Fibroblast of skin of right quadriceps (primary cell): ENCODE measurements around the gene ATP7A.
"Not testable (repeated sequence)": the region's sequence is repeated elsewhere in the genome, so short reads cannot be mapped to it uniquely, and the experiment has no call there.

Source experiments
- DNase-seq: peaks from one replicate; pipeline ENCODE4 v3.0.0-alpha.2; 2013

ATP7A gene

DNA sequence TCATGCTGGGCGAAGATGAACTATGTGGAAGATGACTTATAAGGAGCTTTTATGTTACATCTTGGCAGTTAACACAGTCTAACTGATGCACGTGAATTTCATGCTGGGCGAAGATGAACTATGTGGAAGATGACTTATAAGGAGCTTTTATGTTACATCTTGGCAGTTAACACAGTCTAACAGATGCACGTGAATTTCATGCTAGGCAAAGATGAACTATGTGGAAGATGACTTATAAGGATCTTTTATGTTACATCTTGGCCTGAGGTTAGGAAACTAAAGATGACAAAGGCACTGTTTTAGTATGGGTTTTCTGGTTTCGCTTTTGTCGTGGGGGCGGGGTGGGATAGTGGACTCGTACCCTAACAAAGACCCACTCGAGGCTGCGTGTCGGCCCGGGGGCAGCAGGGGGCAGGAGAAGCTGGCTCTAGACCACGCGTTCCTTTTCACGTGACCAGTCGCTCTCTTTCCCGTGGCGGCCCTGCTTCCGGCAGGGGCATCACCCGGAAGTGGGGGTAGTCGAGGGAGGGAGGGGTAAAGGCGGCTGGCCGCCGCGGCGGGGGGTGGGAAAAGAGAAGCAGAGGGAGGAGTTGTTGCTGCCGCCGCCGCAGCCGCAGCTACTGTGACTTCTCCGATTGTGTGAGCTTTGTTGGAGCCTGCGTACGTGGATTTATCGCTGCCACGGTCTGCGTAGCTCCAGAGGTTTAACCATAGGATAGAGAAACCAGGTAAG lies at the start of gene ATP7A:
TSS of gene ATP7A (plus strand) at position 586 of the 733 bp plus-strand sequence. CDS start 60,949 bp downstream, outside the sequence.
- peak; percentile 89 for DNase-seq

DNA sequence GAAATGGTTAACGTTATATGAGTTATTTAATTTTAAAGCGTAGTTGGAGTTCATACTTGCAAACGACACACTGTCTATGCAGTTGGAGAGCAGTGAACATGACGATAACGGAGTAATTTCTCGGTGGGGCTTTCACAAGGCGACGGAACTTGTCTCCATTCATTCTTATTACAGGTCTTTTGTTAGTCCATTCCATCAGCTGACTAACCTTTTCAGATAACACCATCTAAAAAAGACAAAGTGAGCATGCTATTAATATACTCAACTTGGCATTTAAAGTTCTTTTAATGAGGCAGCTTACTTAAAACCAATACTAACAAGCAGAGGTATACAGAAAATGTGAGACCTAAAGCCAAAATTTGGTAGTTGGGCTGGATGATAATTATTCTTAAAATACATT lies 35.1 kb upstream of the ATP7A start:
- no peak for DNase-seq

GRCh38 chrX:77881418-77881817 lies 29.1 kb upstream of the ATP7A start:
- DNase-seq = not testable (repeated sequence)

DNA sequence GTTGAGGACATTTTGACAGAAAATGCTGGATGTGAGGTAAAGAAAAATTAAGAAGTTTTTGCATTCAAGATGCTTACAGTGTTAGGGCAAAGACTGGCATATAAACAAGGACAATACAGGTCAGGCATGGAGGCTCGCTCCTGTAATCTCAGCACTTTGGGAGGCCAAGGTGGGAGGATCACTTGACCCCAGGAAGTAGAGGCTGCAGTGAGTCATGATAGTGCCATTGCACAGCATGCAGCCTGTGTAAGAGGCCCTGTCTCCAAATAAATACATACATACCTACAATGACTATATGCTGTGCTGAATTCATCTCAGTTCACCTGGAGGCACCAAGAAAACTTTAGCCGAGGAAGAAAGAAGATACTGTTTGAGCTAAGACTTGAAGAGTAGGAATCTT lies 17.6 kb upstream of the ATP7A start:
- DNase-seq = no peak

GRCh38 chrX:77893713-77894112 lies 16.8 kb upstream of the ATP7A start:
- no peak for DNase-seq

DNA sequence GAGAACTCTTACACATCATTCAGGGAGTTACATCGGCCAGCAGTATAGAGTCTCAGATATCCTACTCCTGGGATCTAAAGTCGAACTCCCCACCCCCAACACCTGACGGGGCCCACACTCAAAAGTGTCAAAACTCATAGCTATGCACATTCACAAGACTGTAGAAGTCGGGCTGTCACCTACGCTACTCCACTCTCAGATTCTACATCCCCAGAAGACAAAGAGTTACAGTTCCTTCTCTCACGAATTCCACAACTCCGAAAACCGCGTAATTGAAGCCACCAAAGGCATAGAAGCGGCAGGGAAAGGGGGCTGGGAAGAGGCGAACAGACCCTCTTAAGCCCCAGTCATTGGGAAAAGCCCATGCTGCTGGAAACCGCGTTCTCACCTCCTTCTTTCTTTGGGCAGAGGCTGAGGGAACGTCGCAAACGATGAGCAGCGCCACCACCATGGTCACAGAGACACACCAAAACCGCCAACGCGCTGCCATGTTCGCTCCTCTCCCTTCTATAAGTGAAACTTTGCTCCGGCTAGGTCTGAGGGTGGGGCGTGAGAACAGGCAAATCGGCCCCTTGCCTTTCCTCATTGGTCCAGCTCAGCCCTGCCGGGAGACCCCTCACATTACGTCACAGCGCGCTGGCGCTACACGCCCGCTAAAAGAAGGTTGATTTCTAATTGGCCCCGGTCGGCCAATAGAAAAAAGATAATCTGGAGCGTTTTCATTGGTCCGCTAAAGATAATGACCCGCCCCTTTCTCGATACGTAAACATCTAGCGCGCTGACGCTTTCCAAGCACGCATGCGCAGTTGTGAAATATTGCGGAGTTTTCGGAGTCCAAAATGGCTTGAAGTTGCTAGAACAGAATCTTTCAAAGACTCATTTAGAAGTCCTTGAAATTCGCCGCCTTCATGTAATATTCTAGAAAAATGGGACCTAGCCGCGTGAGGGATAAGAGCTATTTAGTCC lies 15.3 kb upstream of the ATP7A start, which contains the start of gene MAGT1:
TSS of gene MAGT1 (minus strand) at position 515 of the 966 bp plus-strand sequence. CDS start at position 490, 25 bp downstream.
- peak; percentile 97 for DNase-seq

- DNase-seq = peak; percentile 97
Measured at GRCh38 chrX:77899081-77899828, 11.2 kb upstream of the ATP7A start, which contains the start of gene COX7B. Gene COX7B, plus strand, starts transcription at chrX:77899468. Its CDS starts 86 bp downstream, at chrX:77899554.

DNA sequence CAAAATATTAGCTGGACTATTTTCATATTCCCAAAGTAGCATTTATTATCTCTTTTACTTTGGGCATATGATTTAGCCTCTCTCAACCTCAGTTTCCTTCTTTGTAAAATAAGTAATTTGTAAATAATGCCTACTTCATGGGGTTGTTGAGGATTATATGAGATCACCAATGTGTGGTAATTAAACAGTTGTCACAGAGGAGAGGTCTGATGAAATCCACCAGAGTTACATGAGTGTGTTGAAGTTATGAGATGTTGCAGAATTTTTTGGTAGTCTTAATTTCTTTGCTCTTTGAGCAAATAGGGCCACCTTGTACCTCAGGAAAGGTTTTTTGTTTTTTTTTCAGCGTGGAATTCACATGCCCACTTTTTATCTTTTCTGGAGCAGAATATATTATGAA lies 9.8 kb upstream of the ATP7A start:
- DNase-seq = no peak

DNA sequence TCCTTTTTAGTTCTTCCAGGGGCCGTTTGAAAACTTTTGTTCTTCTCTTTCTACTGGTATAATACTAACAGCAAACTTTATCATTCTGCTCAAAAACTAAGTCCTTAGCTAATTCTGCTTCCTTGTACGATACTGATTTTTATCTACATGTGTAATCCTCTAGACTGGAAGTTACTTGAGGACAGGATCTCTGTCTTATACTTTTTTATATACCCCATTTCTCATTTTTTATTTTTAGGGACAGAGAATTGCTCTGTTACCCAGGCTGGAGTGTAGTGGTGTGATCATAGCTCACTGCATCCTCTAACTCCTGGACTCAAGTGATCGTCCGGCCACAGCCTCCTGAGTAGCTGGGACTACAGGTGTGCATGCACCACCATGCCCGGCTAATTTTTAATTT lies 9.0 kb upstream of the ATP7A start:
- no peak for DNase-seq

- no peak for DNase-seq
Measured at GRCh38 chrX:77917294-77917933, 6.9 kb downstream of the ATP7A start.

- DNase-seq = no peak
Measured at GRCh38 chrX:77918568-77918967, 8.1 kb downstream of the ATP7A start.

- not testable (repeated sequence) for DNase-seq
Measured at GRCh38 chrX:77919370-77919769, 8.9 kb downstream of the ATP7A start.

GRCh38 chrX:77922787-77923186 lies 12.3 kb downstream of the ATP7A start:
- no peak for DNase-seq

- no peak for DNase-seq
Measured at GRCh38 chrX:77924320-77924859, 13.9 kb downstream of the ATP7A start.

- DNase-seq = no peak
Measured at GRCh38 chrX:77925764-77926163, 15.3 kb downstream of the ATP7A start.

DNA sequence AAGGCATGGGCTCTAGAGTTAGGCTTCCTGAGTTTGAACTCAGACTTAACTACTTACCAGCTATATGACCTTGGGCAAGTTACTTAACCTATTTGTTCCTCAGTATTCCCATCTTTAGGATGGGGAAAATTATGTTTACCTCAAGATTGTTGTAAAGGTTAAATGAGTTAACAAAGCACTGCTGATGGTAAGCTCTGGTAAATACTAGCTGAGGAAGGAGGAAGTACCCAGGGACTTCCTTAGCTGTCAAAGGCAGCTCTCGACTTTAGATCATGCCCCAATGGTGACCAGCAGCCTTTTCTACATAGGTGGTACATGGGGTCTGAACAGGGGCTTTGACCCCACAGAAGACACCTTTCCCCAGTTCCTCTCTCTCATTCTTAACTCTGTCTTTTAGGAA lies 20.1 kb downstream of the ATP7A start:
- DNase-seq = no peak

DNA sequence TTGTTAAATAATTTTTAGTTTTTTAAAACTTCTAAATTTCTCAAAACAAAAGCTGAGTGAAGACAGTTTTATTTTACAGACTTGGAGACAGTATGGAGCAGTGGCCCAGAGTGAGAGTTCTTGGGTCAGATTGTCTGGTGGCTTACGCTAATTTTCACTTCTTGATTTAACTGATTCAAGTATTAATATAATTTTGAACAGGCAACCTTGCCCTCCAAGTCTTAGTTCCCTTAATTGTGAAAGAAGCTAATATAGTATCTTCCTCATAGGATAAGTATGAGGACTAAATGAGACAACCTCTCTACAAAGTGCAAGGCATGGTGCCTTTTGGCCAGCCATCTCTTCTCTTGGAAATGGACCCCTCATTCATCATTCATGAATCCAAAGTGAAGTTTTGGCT lies 25.4 kb downstream of the ATP7A start:
- DNase-seq = no peak

- no peak for DNase-seq
Measured at GRCh38 chrX:77936299-77936698, 25.8 kb downstream of the ATP7A start.

GRCh38 chrX:77937291-77937690 lies 26.8 kb downstream of the ATP7A start:
- DNase-seq = peak; percentile 12

GRCh38 chrX:77938083-77938680 lies 27.7 kb downstream of the ATP7A start:
- no peak for DNase-seq

- not testable (repeated sequence) for DNase-seq
Measured at GRCh38 chrX:77945031-77945430, 34.5 kb downstream of the ATP7A start.
